Neural cell (in vitro differentiated cells): ENCODE data around the gene COBL.

ENCODE experiments used
- CTCF ChIP-seq: fragments of 450-650 bp; IDR thresholded peaks from 2 replicates; pipeline ENCODE4 v1.5.1; 2014; ENCODE audit warnings: antibody characterized with exemption, mild to moderate bottlenecking, moderate library complexity; ENCODE audit not compliant: poor library complexity, severe bottlenecking
- EZH2 ChIP-seq: fragments of 200-600, 300-800 bp; shearing (Covaris generic), sonication (generic); IDR thresholded peaks from 2 replicates; pipeline ENCODE4 v1.6.1; 2014; ENCODE audit warnings: antibody characterized with exemption, low read length, borderline replicate concordance, mild to moderate bottlenecking; ENCODE audit not compliant: insufficient read depth, poor library complexity, severe bottlenecking
- POLR2AphosphoS5 ChIP-seq: IDR thresholded peaks from 2 replicates; pipeline ENCODE4 v1.6.1; 2012
- RAD21 ChIP-seq: fragments of 450-650 bp; conservative IDR thresholded peaks from 2 replicates; pipeline ENCODE4 v1.6.1; 2014; ENCODE audit warnings: antibody characterized with exemption, mild to moderate bottlenecking, moderate library complexity

DNA sequence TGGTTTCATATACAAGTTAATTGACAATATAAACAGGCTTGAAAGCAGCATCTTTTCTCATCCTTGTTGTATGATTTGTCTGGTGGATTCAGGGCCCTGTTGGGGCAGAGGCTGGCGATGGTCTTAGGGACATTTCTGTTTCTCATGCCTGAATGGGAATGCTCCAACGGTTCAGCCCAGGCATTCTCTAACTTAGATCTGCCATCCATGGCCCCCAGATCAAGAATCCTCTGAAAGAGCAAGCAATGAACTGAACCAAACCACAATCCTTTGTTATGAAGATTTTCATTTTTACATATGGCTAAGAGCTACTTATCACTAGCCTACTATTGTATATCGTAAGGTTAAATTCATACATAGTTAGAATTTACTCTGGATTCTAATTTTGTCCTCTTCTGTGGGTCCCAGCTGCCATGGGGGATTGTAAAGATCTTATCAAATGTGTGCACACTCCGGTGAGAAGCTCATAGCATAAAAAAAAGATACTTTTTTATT is 163.9 kb downstream of the COBL start:
- no peak for TF ChIP-seq CTCF
- TF ChIP-seq EZH2, result no peak
- TF ChIP-seq RAD21, result no peak
- TF ChIP-seq POLR2AphosphoS5, result no peak
